CD4-positive, alpha-beta T cell treated with Interleukin-17A for 4 hours (primary cell): ENCODE data around the gene CD164L2.
A peak's percentile ranks its signal among the peaks of the same experiment; 100 is the strongest.

Experiments used
- DNase-seq: peaks from one replicate; pipeline ENCODE4 v3.0.0-alpha.2; 2020; ENCODE audit warnings: mixed read lengths

Gene CD164L2

DNA sequence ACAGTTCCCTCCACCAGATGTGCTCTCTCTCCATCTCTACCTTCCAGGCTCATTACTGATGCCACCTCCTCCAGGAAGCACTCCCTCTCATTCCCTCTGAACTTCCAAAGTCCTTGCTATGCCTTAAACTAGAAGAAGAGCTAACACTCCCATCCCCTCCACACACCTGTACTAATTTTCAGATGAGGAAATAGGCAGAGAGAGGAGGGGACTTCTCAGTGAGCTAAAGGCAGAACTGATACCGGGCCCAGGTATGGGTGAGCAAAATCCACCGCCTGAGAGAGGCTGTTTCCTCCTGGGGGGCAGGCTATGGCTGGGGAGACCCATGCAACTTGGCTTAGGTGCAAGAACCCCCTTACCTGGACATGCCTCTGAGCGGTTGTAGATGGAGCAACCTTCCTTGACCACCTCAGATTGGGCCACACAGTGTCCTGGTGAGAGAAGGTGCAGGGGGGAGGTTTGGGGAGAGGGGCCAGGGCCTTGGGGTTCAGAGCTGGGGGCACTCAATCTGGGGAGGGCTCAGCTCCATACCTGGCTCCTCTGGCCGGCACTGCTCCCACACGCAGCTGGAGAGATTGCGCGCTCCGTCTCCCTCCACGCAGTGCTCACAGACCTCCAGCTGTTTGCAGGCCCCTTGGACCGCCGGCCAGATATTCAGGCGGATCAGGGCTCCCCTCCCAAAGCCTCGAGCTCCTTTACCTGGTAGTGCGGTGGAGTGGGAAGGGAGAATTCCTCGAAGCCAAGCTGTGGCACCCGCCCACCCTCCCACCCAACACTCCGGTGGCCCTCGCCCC is 967 bp downstream of the CD164L2 start:
- no peak for DNase-seq

GRCh38 chr1:27380766-27381733 is 2.1 kb downstream of the CD164L2 start:
- no peak for DNase-seq

GRCh38 chr1:27380224-27380623 is 2.9 kb downstream of the CD164L2 start:
- DNase-seq, result no peak

DNA sequence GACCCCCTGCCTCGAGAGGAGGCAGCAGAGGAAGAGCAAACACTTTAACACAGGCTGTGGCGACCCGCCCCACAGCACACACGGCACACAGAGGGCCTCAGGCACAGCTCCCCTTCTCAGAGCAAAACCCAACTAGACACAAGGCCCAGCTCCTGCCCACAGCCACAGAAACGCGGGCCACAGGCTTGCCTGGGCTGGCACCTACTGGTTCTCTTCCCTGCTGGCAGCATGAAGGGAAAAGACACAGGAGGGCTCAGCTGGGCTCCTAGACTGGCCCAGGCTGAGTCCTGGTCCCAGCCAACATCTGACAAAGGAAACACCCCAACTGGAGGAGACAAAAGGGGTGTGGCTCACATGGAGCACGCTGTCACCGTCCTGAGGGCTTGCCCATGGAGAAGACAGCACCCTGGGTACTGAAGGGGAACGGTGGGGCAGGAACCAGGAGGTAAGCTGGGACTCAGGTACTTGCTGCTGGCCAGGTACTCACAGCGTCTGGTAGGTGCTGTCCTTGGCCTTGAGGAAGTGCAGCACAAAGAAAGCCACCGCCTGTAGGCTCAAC is 3.5 kb downstream of the CD164L2 start:
- no peak for DNase-seq

- no peak for DNase-seq
These were observed 5.2 kb downstream of the CD164L2 start for GRCh38 chr1:27377760-27378495.

GRCh38 chr1:27374362-27375086 is 8.6 kb downstream of the CD164L2 start, which contains the start of gene FCN3:
Gene FCN3 (minus strand): TSS chr1:27374824. CDS start chr1:27374818, 6 bp downstream.
- DNase-seq, result no peak

- no peak for DNase-seq
These were observed 10.1 kb downstream of the CD164L2 start for GRCh38 chr1:27372808-27373690.

GRCh38 chr1:27372022-27372807 is 10.9 kb downstream of the CD164L2 start:
- DNase-seq, result no peak

DNA sequence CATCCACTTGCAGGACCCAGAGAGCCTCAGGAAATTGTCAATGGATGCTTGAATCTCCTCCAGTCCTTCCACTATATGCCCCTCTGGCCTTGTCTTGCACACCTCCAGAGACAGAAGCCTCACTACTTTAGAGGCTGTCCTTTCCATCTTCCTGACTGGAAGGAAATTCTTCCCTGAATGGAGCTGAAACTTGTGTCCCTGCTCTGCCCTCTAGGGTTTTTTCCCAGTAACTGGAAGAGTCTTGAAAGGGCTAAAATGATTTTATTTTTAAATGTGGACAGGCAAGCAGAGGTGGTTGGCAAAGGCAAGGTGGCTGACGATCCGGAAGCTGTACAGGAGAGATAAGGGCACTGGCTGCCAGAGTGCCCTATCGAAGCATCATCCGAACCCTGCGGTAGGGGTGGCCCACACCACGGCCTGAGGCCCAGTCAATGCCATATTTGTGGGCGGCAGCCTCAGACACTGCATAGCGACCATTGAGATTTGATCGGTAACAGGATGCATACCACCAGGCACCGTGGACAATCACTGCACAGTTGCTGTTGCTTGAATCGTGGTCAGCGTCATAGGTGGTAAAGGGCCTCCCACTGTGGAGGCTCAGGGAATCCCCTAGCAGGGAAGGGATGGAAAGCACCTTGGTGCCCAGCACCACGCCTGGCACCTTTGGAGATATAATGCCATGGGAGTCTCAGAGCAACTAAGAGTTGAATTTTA is 14.1 kb downstream of the CD164L2 start:
- no peak for DNase-seq

DNA sequence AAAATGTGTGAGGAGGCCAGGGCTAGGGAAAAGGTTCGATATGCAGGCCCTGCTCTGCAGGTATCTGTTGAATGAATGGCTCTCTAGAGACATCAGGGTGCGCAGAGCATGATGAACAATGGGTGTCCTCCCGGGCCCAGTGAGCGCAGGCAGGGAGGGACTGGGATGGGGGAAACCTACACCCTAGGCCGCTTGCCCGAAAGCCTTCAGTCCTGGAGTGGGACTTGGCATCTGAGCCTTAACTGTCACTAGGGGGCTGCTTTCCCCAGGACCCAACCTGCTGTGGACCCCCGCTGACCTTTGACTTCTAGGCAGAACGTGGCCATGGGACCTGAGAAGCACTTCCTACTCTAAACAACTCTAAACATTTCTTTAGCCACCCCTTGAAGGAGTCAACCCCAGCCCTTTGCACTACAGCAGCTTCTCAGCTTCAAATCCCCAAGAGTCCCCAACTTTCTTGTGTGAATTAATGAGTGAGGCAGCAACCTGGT is 15.9 kb downstream of the CD164L2 start:
- DNase-seq, result no peak

DNA sequence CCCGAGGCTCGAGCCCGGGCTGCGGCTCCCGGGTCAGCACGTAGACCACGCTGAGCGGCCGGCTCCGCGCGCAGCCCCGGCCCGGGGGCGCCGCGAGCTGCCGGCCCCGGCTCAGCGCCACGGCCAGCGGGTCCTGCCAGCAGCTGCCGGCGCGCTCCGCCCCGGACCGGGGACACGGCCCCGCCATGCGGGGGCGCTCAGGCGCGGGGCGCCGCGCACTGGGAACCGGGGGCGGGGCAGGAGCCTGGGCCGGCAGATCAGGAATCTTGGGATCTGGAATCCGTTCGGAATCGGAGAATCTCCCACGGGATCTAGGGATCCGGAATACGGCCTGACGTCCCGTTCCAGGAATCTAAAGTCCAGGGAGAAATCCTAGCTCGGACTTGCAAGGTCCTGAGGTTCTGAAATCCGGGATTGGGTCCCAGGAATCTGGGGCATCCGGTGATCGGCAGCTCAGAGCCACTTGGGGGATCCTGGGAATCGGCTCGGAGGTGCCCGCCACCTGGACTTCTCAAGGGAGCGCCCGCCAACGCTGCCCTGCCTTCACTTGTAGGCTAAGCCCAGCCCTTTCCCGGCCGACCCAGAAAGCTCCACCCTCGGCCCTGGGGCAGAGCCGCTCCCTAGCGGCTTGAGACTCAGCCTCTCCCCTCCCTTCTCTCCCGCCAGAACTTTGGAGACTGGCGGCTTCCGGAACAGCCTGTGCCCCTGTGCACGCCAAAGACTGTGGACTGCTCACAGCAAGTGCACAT is 16.5 kb downstream of the CD164L2 start, which contains the start of gene MAP3K6:
Gene MAP3K6 (minus strand): TSS at position 551 of the 749 bp plus-strand sequence. CDS start 364 bp downstream, at position 187.
- DNase-seq, result peak; percentile 57

DNA sequence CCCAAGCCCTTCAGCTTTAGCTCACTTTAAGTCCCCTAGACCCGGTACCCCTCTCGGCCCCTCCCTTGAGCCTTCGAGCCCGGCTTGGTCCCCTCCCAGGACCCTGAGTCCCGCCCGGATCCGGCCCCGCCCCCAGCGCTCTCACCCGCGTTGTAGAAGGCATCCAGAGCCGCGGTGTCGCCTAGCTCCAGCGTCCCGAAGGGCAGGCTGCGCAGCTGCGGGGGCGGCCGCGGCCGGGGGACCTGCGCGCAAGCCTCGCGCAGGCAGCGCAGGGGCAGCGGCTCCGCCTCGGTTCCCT is 17.1 kb downstream of the CD164L2 start:
- peak; percentile 85 for DNase-seq

DNA sequence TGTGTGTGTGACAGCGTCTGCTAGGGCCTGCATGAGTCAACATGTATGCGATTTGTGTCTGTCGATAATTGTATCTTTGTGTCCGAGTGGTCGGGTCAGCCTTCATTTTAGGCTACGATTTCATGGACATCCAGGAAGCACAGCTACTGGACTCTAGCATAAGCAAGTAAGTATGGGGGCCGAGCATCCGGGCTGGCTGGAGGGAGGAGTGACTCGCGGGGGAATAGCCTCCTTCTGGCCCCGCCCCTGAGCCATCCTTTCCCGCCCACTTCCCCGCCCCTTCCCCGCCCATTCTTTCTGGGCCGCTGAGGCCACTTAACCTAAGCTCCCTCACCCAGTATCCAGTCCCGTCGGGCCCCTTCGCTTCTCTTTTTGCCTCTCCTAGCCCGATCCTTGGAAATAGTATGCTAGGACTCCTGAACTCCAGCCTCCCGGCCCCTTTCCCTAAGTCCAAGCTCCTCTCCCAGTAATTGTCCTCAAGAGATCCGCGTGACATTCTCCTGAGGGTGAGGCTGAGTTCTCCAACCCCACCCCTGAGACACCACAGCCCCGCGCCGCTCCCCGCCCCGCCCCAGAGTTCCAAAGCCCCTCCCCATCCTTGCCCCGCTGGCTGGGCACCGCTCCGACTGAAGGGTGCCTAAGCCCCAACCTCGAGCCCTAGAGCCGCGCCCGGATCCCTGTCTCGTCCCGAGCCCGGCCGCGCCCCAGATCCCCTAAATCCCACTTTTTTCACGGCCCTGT is 17.6 kb downstream of the CD164L2 start:
- DNase-seq, result peak; percentile 89

DNA sequence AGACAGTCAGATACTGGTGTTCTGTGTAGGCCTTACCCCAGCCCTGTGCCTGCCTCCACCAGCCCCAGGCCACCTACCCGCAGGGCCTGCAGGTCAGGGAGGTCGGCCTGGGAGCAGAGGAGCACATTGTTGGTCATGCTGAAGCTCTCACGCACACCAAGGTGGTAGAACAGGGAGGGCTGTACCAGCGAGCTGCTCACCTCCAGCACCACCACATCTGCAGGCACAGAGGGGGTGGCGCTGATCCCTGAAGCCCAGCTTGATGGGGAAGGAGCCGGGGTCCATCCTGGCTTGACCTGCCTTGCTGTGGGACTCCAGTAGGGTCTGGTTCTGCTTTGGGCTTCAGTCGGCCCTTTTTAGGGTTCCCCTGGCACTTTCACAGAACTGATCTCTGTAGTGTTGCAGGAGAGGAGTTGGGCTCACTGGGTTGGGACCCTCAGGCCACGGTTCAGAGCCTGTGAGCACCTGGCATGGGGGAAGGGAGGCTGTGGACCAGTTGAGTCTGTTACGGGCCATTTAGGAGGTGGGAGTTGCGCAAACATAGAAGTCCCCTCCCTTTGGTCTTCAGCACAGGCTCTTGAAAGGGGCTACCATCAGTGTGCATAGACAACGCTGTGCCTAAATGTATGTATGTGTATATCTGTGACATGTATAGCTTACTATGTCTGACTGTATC is 18.3 kb downstream of the CD164L2 start:
- DNase-seq, result no peak

- DNase-seq, result no peak
These were observed 19.1 kb downstream of the CD164L2 start for GRCh38 chr1:27363766-27364695.

DNA sequence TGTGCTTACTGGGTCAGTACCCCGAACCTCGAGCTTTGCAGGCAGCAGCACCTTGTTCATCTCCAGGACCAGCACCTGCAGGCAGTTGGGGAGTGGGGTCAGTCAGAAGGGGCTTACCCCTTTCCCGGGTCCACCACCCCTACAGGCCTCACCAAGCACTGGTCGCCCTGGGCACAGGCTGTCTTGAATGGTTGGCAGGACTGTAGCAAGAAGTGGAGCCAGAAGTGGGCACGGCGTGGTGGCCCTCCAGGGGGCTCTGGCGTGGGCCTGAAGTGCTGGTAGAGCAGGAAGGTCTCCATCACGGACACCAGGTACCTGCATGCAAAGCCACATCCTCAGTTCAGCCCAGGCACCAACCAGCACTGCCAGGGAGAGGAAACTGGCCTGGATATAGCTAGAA is 21.6 kb downstream of the CD164L2 start:
- no peak for DNase-seq
